ENCODE results near the gene APOBEC2.

GRCh38 chr6:41022294-41022693, 30.7 kb upstream of the APOBEC2 start:
- TF ChIP-seq CTCF (IDR thresholded peaks at IDR 0.05; ENCODE audit: low read depth, low read length), result no peak
- TF ChIP-seq EZH2phosphoT487 (IDR thresholded peaks at IDR 0.05; ENCODE audit: low read depth), result no peak

Measured in OCI-LY3 (cell line).